ENCODE results near the gene MED12L.
"Not testable (repeated sequence)": the region's sequence is repeated elsewhere in the genome, so short reads cannot be mapped to it uniquely, and the experiment has no call there.

MED12L gene

GRCh38 chr3:151377768-151378385, 292.4 kb downstream of the MED12L start:
- no peak for DNase-seq (ENCODE audit: low spot score)

DNA sequence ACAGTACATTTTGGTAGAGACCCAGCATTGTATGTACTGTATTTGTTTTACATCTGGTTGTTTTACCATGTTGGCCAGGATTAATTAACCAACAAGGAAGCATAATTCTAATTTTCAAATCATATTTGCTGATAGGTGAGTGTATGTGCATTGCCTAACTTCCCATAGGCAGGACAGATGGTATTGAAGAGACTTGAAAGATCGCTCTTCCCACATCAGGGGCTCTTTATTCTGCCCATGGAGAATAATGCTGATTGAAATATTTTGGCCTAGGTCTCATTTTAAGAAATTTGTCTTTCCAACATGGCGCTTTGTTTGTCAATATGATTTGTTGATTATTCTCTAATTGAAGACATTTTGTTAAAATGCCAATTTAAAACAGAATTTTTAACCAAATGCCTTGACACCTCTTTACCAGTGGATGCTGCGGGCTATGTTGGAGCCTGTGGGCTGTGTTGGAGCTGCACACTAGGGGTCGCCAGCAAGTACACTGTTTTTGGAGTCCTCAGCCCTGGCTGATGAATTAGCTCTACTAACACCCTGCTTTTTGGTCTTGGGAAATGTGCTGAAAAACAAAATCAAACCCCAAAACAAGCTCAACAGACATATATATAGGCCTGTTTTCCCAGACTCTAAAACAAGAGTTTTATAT, 293.7 kb downstream of the MED12L start:
- peak; percentile 42 for DNase-seq (ENCODE audit: low spot score)

- DNase-seq (ENCODE audit: low spot score): peak; percentile 36
Measured at GRCh38 chr3:151382671-151383070, 297.2 kb downstream of the MED12L start.

- no peak for DNase-seq (ENCODE audit: low spot score)
Measured at GRCh38 chr3:151383111-151383510, 297.6 kb downstream of the MED12L start.

GRCh38 chr3:151383956-151384355, 298.5 kb downstream of the MED12L start:
- DNase-seq (ENCODE audit: low spot score): no peak

DNA sequence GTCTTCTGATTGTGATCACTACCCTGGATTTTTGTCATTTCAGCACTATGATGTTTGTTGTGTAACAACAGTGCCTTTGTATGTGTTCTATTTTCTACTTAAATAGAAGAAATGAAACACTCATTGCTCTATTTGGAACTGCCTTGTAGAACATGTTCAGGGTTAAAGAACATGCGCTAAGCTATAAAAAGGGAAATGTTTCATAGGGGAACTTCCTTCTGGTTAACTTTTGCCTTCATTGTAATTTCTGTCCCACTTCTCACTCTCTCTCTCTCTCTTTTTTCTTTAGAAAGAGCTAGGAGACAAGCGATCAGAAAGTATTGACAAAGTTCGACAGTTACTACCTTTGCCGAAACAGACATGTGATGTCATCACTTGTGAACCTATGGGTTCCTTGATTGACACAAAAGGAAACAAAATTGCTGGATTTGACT, 299.3 kb downstream of the MED12L start, which contains the start of gene P2RY12:
Gene P2RY12 (minus strand): TSS at position 13 of the 434 bp plus-strand sequence. CDS start 45,908 bp downstream, outside the sequence.
- peak; percentile 40 for DNase-seq (ENCODE audit: low spot score)

- no peak for DNase-seq (ENCODE audit: low spot score)
Measured at GRCh38 chr3:151386056-151386455, 300.6 kb downstream of the MED12L start.

DNA sequence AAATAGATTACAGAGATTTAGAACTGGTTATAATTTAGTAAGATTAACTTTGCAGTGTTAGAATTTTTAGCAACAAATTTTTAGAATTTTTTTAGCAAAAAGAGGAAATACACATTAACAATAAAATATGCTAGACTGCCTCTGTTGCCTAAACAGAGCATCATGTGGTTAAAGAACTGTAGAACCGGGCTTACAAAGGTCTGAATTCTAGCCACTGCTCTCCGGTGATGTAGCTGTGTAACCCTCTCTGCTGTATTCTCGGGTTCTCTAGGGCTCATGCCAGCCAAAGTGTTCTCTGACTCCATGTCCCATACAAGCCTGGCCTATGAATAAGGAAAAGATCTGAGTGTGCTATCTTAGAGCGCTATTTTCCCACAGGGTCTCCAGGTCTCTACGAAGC, 302.0 kb downstream of the MED12L start:
- DNase-seq (ENCODE audit: low spot score): no peak

GRCh38 chr3:151387842-151388241, 302.4 kb downstream of the MED12L start:
- DNase-seq (ENCODE audit: low spot score): peak; percentile 27

GRCh38 chr3:151391720-151392119, 306.3 kb downstream of the MED12L start:
- DNase-seq (ENCODE audit: low spot score): no peak

DNA sequence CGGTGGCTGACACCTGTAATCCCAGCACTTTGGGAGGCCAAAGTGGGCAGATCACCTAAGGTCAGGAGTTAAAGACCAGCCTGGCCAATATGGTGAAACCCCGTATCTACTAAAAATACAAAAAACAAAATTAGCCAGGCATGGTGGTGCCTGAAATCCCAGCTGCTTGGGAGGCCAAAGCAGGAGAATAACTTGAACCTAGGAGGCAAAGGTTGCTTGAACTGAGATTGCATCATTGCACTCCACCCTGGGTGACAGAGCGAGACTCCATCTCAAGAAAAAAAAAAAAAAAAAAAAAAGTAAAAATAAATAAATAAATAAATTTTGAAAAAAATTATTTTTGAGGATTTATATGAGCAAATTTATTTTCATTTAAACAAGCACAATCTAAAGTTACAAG, 306.7 kb downstream of the MED12L start:
- not testable (repeated sequence) for DNase-seq (ENCODE audit: low spot score)

- no peak for DNase-seq (ENCODE audit: low spot score)
Measured at GRCh38 chr3:151393146-151393830, 307.8 kb downstream of the MED12L start.

DNA sequence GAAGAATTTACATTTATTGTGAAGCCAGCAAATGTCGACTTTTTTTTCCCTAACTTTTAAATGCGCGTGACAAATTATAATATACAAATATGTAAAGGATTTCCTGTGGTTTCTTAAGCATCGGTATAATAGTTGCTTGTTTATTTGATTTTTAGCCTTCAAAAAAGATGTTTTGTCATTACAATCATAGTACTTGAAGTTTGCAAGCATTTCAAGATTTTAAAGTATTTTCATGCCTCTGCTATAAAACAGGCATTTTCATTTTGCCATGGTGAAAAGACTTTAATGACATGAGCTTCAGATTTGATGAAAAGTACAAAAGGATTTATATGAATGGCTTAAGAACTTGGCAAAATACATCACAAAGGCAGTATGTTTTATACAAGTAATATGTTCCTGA, 308.5 kb downstream of the MED12L start:
- DNase-seq (ENCODE audit: low spot score): no peak

- DNase-seq (ENCODE audit: low spot score): no peak
Measured at GRCh38 chr3:151394611-151395010, 309.1 kb downstream of the MED12L start.

GRCh38 chr3:151395806-151396205, 310.3 kb downstream of the MED12L start:
- DNase-seq (ENCODE audit: low spot score): no peak

GRCh38 chr3:151398895-151399294, 313.4 kb downstream of the MED12L start:
- no peak for DNase-seq (ENCODE audit: low spot score)

GRCh38 chr3:151400341-151400740, 314.9 kb downstream of the MED12L start:
- no peak for DNase-seq (ENCODE audit: low spot score)

GRCh38 chr3:151402349-151402748, 316.9 kb downstream of the MED12L start:
- DNase-seq (ENCODE audit: low spot score): no peak

GRCh38 chr3:151403246-151403645, 317.8 kb downstream of the MED12L start:
- DNase-seq (ENCODE audit: low spot score): no peak

- no peak for DNase-seq (ENCODE audit: low spot score)
Measured at GRCh38 chr3:151404316-151404715, 318.9 kb downstream of the MED12L start.

DNA sequence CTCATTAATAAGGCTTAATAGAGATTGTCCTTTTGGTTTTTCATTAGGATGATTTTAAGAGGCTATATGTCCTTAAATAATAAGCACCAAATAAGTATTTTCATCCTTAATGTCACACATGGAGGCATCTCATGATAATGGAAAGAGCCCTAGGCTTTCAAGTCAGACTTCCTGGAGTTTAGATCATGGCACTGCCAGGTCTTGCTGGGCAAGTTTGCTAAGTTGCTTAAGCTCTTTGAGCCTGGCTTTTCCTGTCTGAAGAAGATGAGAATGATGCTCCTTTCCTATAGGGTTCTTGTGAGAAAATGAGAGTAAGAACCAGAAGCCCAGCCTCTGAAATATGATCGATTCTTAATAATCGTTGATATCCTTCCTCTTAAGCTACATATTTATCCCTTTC, 322.5 kb downstream of the MED12L start:
- no peak for DNase-seq (ENCODE audit: low spot score)

GRCh38 chr3:151410891-151411559, 325.6 kb downstream of the MED12L start:
- no peak for DNase-seq (ENCODE audit: low spot score)

DNA sequence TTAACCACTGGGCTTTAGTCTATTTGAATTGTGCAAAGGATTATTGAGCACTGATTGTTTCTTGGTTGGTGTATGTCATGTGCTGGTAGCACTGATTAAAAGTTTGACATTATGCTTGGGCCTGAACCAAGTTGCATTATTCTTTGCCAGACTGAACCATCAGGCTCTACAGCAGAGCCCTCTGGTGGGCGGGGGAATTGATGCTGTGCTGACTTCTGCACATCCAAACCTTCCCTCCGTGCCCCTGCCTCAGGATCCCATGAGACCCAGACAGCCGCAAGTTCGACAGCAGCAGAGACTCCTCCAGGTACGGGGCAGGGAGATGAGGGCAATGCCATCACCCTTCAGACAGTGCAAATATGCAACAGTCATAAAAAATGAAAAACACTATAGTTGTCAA, 327.5 kb downstream of the MED12L start:
- DNase-seq (ENCODE audit: low spot score): no peak
